SK-N-MC (cell line): ENCODE data around the gene ABCG1.

Experiments
- EZH2 ChIP-seq: fragments of 200-600 bp; sonication (generic); IDR thresholded peaks from one replicate; pipeline ENCODE4 v1.6.1; 2017; ENCODE audit warnings: antibody characterized with exemption
- FOXP2 ChIP-seq: optimal IDR thresholded peaks from 2 replicates; pipeline ENCODE3; 2011; ENCODE audit warnings: mild to moderate bottlenecking, moderate library complexity; ENCODE audit not compliant: insufficient read depth; ENCODE audit errors: extremely low read length, control extremely low read depth
- POLR2AphosphoS5 ChIP-seq: IDR thresholded peaks from 2 replicates; pipeline ENCODE4 v1.6.1; 2012; ENCODE audit warnings: mild to moderate bottlenecking, low read depth, low read length, borderline replicate concordance

DNA sequence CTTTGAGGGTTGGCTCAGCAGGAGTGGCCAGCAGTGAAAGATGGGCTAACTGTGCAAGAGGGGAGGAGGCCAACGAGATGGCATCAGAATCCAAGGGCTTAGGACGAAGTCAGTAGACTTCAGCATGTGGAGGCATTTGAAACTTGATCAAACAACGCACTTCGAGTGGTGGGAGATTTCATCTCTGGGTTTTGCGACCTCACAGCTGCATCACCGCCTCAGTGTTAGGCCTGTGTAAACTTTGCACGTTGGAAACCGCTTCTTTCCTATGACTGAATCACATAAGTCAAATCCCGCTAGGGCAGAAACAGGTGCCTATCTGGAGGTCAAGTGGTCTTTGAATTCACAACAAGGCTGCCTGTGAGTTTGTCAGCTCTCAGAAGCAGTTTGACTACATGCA is 78.4 kb downstream of the ABCG1 start:
- TF ChIP-seq POLR2AphosphoS5: no peak
- no peak for TF ChIP-seq EZH2
- no peak for TF ChIP-seq FOXP2
